ENCODE measurements around the gene SMIM26. TPM values are rescaled to one million over a fixed set of nuclear protein-coding genes. Genes with fewer than 3 reads are reported as not detected.

SMIM26 gene
- total and polyA plus RNA-seq, 9 of the 15 experiments (the other 6 are each of a cell fraction or from before 2014, with no cell fraction given), result 46.9 to 186 (median 86.5) TPM

- H3K36me3 ChIP-seq (ENCODE audit: control insufficient read depth, insufficient read depth, low read length), result no peaks in the 10 kb centered on the region
- H3K27me3 ChIP-seq (ENCODE audit: control insufficient read depth in 2 of 2, insufficient read depth in 2 of 2, low read length in 2 of 2), result no peaks in the 10 kb centered on the region
- no peaks in the 10 kb centered on the region for H3K9me3 ChIP-seq (replicated peaks; ENCODE audit: control insufficient read depth, insufficient read depth, low read depth, low read length)
- WGBS (ENCODE audit: insufficient coverage, low coverage, missing lambda C conversion rate), result 38% methylated on average over 6 of the region's 6 CpGs
- H3K4me1 ChIP-seq (replicated peaks in 1 of 2; ENCODE audit: control insufficient read depth in 2 of 2, insufficient read depth in 2 of 2, low read length in 2 of 2), result peaks cover 0 to 4% of the 10 kb centered on the region in 2 experiments; a peak in 3 of 5 replicates
- POLR2A ChIA-PET, result no interaction called here
- H3K27ac ChIP-seq (ENCODE audit: extremely low read depth, low read depth, low read length), result no peak overlapping the region
- CTCF ChIA-PET (ENCODE audit: low intra/inter-chr PET ratio), result no interaction called here
- no peak overlapping the region for H3K4me3 ChIP-seq
- H3K9me1 ChIP-seq (ENCODE audit: control insufficient read depth, insufficient read depth, low read length), result no peaks in the 10 kb centered on the region
- no peak overlapping the region for H3K9ac ChIP-seq (ENCODE audit: insufficient read depth in 1 of 2, low read depth in 2 of 2, low read length in 2 of 2)
- intact Hi-C loops (cut with micrococcal nuclease) (no loop called here), in situ Hi-C loops (cut with MboI) (no loop called here)
- BruUV-seq (replicated peaks), result no TSS peak
- DNase-seq (ENCODE audit: extremely low read depth in 1 of 4, low spot score in 3 of 4) (no peak), ATAC-seq (no peak), FAIRE-seq (no peak)
- no peaks in the 10 kb centered on the region for H4K20me1 ChIP-seq (replicated peaks; ENCODE audit: control insufficient read depth, insufficient read depth, low read length)
- no peak overlapping the region for H3K4me2 ChIP-seq (ENCODE audit: insufficient read depth, low read length)
- H3K79me2 ChIP-seq (ENCODE audit: control insufficient read depth, insufficient read depth, low read length), result no peaks in the 10 kb centered on the region
- no peak overlapping the region for H2AFZ ChIP-seq (ENCODE audit: low read depth, low read length)
- TF ChIP-seq, protein P1, sequence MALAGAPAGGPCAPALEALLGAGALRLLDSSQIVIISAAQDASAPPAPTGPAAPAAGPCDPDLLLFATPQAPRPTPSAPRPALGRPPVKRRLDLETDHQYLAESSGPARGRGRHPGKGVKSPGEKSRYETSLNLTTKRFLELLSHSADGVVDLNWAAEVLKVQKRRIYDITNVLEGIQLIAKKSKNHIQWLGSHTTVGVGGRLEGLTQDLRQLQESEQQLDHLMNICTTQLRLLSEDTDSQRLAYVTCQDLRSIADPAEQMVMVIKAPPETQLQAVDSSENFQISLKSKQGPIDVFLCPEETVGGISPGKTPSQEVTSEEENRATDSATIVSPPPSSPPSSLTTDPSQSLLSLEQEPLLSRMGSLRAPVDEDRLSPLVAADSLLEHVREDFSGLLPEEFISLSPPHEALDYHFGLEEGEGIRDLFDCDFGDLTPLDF (CRISPR knock-in tag; IDR thresholded peaks at IDR 0.05), result no peak
- TF ChIP-seq FIP1L1 (IDR thresholded peaks at IDR 0.05; ENCODE audit: low read depth, low read length, poor library complexity, severe bottlenecking) (no peak), TRIM28 (IDR thresholded peaks at IDR 0.05) (no peak), MGA (IDR thresholded peaks at IDR 0.05) (no peak), ZFPM2 (CRISPR knock-in tag; IDR thresholded peaks at IDR 0.05) (no peak), HDAC1 (IDR thresholded peaks at IDR 0.05) (no peak), MTF1 (CRISPR knock-in tag; IDR thresholded peaks at IDR 0.05; ENCODE audit: borderline replicate concordance) (no peak), COPS2 (conservative IDR thresholded peaks at IDR 0.05) (no peak), CBX1 (IDR thresholded peaks at IDR 0.05; ENCODE audit: low read depth) (no peak), ZNF436 (CRISPR knock-in tag; IDR thresholded peaks at IDR 0.05) (no peak), ADNP (tag; IDR thresholded peaks at IDR 0.05) (no peak), PHB2 (IDR thresholded peaks at IDR 0.05; ENCODE audit: low read depth) (no peak)
Measured at GRCh38 chr20:18577942-18578341, 10.7 kb downstream of the SMIM26 start.
